OCI-LY7 (cell line): ENCODE results near the gene ARL15. TPM values are rescaled to one million over a fixed set of nuclear protein-coding genes. Genes with fewer than 3 reads are reported as not detected.

ENCODE experiments used
- BruUV-seq: library from RNA; stranded (reverse); fragments of 400-500 nt; replicated peaks from 2 replicates; lab custom pipeline; 2021; lab: Mats Ljungman, UMichigan
- CTCF ChIA-PET: fragments of 300-600 bp; sonication (Branson Sonifier 250); formaldehyde crosslinking; loops from one replicate; lab custom pipeline; 2022; ENCODE audit warnings: antibody characterized with exemption; ENCODE audit not compliant: unreplicated experiment; lab: Charles Lee
- POLR2A ChIA-PET: fragments of 300-600 bp; sonication (Branson Sonifier 250); formaldehyde crosslinking; loops from one replicate; lab custom pipeline; 2022; ENCODE audit warnings: antibody characterized with exemption; lab: Charles Lee
- DNase-seq: peaks from one replicate; pipeline ENCODE4 v3.0.0-alpha.2; 2015; ENCODE audit warnings: low spot score
- H2AFZ ChIP-seq: fragments of 200-600 bp; sonication (generic), shearing (Covaris generic); 2 replicates; pipeline ENCODE4 v1.6.1; 2014; ENCODE audit warnings: mild to moderate bottlenecking, antibody characterized with exemption, low read length, moderate library complexity
- H3K27ac ChIP-seq: fragments of 200-600 bp; sonication (generic); 2 replicates; pipeline ENCODE4 v1.5.1; 2014; ENCODE audit warnings: mixed run types, low read depth, mild to moderate bottlenecking, moderate library complexity, low read length, inconsistent platforms; ENCODE audit not compliant: poor library complexity, severe bottlenecking
- H3K36me3 ChIP-seq: fragments of 200-600 bp; sonication (generic); 2 replicates; pipeline ENCODE4 v1.6.1; 2014; ENCODE audit warnings: mild to moderate bottlenecking, antibody characterized with exemption, low read length, moderate library complexity, mixed read lengths; ENCODE audit not compliant: insufficient read depth
- H3K4me1 ChIP-seq: fragments of 200-600 bp; sonication (generic); 2 replicates; pipeline ENCODE4 v1.5.1; 2014; ENCODE audit warnings: mild to moderate bottlenecking, low read length; ENCODE audit not compliant: insufficient read depth, poor library complexity, severe bottlenecking
- H3K4me2 ChIP-seq: fragments of 200-600 bp; sonication (generic); 2 replicates; pipeline ENCODE4 v1.6.1; 2014; ENCODE audit warnings: mild to moderate bottlenecking, low read length
- H3K4me3 ChIP-seq: fragments of 200-600 bp; sonication (generic); 2 replicates; pipeline ENCODE4 v1.5.1; 2014; ENCODE audit warnings: mild to moderate bottlenecking, low read depth, low read length; ENCODE audit not compliant: poor library complexity, severe bottlenecking
- H3K79me2 ChIP-seq: fragments of 200-600 bp; sonication (generic); 2 replicates; pipeline ENCODE4 v1.6.1; 2016; ENCODE audit warnings: low read depth, mild to moderate bottlenecking, low read length, moderate library complexity, mixed read lengths; ENCODE audit not compliant: insufficient read depth
- H3K9me2 ChIP-seq: fragments of 200-600 bp; sonication (generic); 2 replicates; pipeline ENCODE4 v1.6.1; 2016; ENCODE audit warnings: mild to moderate bottlenecking, low read length, mixed read lengths; ENCODE audit not compliant: insufficient read depth
- H3K9me3 ChIP-seq: fragments of 200-600 bp; sonication (generic); 2 replicates; pipeline ENCODE4 v1.6.1; 2014; ENCODE audit warnings: mild to moderate bottlenecking, mixed run types, low read length, mixed read lengths
- H4K20me1 ChIP-seq: fragments of 200-600 bp; sonication (generic); 2 replicates; pipeline ENCODE4 v1.6.1; 2014; ENCODE audit warnings: mild to moderate bottlenecking, antibody characterized with exemption, low read length, moderate library complexity, mixed read lengths; ENCODE audit not compliant: insufficient read depth
- EZH2phosphoT487 ChIP-seq: fragments of 200-600 bp; sonication (generic); IDR thresholded peaks from 2 replicates; pipeline ENCODE4 v1.6.1; 2018; ENCODE audit warnings: low read depth, borderline replicate concordance, mild to moderate bottlenecking, mixed run types, antibody characterized with exemption, low read length, moderate library complexity, mixed read lengths
- intact Hi-C: fragments of 100-400 bp; cut with micrococcal nuclease; formaldehyde crosslinking; loops from one replicate; pipeline ENCODE4 v1.10.0; 2022; ENCODE audit not compliant: unreplicated experiment
- total RNA-seq, 2 experiments: library from RNA; depleted of rRNA in 1 of 2; stranded (reverse); fragments of >200 nt in 1 of 2; shearing (Covaris generic) in 1 of 2; gene quantifications; 2 replicates each; pipeline ENCODE4 v1.2.3, GENCODE V29; 2014 to 2022
- TF ChIP-seq, protein P1 (sequence below): fragments of 200-600 bp; sonication (generic); conservative IDR thresholded peaks from 2 replicates; pipeline ENCODE4 v1.5.1; 2014; ENCODE audit warnings: mild to moderate bottlenecking, antibody characterized with exemption, low read length, moderate library complexity, mixed read lengths

The ARL15 gene
- total RNA-seq, 2 experiments from 2014 or later, result 18.8 to 24.4 TPM

DNA sequence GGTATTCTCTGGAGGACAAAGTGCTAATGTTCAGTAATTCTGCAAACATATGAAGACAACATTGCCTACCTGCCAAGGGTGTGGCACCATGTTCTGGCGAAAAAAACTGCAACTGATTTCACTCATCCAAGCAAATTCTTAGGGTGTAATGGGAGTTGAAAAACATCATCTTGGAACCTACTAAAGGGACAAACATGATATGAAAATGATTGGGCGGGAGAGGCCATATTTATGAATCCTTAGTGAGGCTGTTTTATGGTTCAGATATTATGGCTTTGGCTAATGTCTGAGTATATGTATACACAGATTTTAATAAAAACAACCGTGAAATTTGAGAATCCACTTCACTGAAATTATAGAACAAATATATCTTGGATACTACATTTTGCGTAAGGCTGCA lies 225.7 kb downstream of the ARL15 start:
- Histone ChIP-seq H3K9me2 (no peaks in the 10 kb centered on the region), H3K79me2 (no peaks in the 10 kb centered on the region), H3K4me2 (no peak overlapping the region), H2AFZ (no peak overlapping the region), H4K20me1 (no peaks in the 10 kb centered on the region), H3K4me3 (no peak overlapping the region), H3K9me3 (peaks cover 5% of the 10 kb centered on the region; the same call in 1 of the 2 replicates), H3K27ac (no peak overlapping the region), H3K4me1 (no peaks in the 10 kb centered on the region), H3K36me3 (no peaks in the 10 kb centered on the region; the same call in 1 of the 2 replicates)
- TF ChIP-seq EZH2phosphoT487, result no peak
- TF ChIP-seq, protein P1, sequence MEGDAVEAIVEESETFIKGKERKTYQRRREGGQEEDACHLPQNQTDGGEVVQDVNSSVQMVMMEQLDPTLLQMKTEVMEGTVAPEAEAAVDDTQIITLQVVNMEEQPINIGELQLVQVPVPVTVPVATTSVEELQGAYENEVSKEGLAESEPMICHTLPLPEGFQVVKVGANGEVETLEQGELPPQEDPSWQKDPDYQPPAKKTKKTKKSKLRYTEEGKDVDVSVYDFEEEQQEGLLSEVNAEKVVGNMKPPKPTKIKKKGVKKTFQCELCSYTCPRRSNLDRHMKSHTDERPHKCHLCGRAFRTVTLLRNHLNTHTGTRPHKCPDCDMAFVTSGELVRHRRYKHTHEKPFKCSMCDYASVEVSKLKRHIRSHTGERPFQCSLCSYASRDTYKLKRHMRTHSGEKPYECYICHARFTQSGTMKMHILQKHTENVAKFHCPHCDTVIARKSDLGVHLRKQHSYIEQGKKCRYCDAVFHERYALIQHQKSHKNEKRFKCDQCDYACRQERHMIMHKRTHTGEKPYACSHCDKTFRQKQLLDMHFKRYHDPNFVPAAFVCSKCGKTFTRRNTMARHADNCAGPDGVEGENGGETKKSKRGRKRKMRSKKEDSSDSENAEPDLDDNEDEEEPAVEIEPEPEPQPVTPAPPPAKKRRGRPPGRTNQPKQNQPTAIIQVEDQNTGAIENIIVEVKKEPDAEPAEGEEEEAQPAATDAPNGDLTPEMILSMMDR, result no peak
- BruUV-seq, result no TSS peak
- no peak for DNase-seq
- ChIA-PET POLR2A (no interaction called here), CTCF (interaction anchor here (0.7 kb wide), 1 partner anchor 87 kb away, joined by 3 read pairs; no protein-coding TSS in a partner anchor)
- intact Hi-C loops, result no loop called here

DNA sequence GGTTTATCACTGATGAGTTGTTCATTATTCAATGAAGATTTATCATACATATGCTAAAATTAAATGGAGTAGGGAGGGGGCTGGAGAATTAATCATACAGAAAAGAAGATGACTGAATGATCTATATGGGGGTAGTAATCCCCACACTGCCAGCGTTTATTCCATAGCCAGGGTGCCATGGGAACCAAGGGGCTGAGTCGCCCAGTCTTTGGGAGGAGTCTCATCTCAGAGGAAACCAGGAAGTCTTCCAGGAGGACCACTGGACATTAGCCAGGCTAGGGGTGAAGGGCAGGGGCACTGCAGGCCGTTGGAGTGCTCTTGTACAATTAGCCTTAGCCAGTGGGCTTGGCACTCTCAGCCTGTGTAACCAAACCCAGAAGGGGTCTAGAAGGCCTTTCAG lies 226.5 kb downstream of the ARL15 start:
- CTCF ChIA-PET, result no interaction called here
- Histone ChIP-seq H4K20me1 (no peaks in the 10 kb centered on the region), H3K79me2 (no peaks in the 10 kb centered on the region), H3K9me3 (peaks cover 5% of the 10 kb centered on the region; the same call in 1 of the 2 replicates), H3K4me3 (no peak overlapping the region), H3K4me2 (no peak overlapping the region), H3K36me3 (no peaks in the 10 kb centered on the region; the same call in 1 of the 2 replicates), H2AFZ (no peak overlapping the region), H3K4me1 (no peaks in the 10 kb centered on the region), H3K9me2 (no peaks in the 10 kb centered on the region), H3K27ac (no peak overlapping the region)
- TF ChIP-seq EZH2phosphoT487, result no peak
- TF ChIP-seq, protein P1, result no peak
- POLR2A ChIA-PET, result no interaction called here
- no TSS peak for BruUV-seq
- intact Hi-C loops, result no loop called here
- DNase-seq, result no peak

DNA sequence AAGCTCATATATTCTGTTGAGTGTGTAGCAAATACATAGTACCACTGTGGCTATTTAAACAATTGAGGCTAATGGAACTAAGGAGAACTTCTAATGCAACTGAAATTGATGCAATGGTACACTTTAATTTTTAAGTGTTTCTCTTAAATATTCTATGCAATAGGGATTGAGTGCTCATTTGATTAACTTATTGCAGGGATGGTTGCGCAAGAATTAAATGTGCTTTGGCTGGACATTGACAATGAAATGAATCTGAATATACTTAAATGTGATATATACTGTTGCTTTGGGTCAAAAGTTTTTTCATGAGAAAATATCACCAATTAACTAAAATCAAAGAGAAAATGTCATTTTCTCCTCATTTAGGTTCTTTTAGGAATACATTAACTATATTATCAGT lies 227.1 kb downstream of the ARL15 start:
- no TSS peak for BruUV-seq
- Histone ChIP-seq H3K4me3 (no peak overlapping the region), H3K79me2 (no peaks in the 10 kb centered on the region), H4K20me1 (no peaks in the 10 kb centered on the region), H3K4me1 (no peaks in the 10 kb centered on the region), H2AFZ (no peak overlapping the region), H3K27ac (no peak overlapping the region), H3K4me2 (no peak overlapping the region), H3K9me2 (no peaks in the 10 kb centered on the region), H3K9me3 (peaks cover 5% of the 10 kb centered on the region; the same call in 1 of the 2 replicates), H3K36me3 (no peaks in the 10 kb centered on the region; the same call in 1 of the 2 replicates)
- TF ChIP-seq, protein P1, result no peak
- no peak for TF ChIP-seq EZH2phosphoT487
- CTCF ChIA-PET, result no interaction called here
- intact Hi-C loops, result no loop called here
- POLR2A ChIA-PET, result no interaction called here
- no peak for DNase-seq
